A549 (cell line): Measurements from ENCODE around the gene RPS6KA1. TPM values are rescaled to one million over a fixed set of nuclear protein-coding genes. Genes with fewer than 3 reads are reported as not detected.
"Not testable (repeated sequence)": the region's sequence is repeated elsewhere in the genome, so short reads cannot be mapped to it uniquely, and the experiment has no call there.

ENCODE experiments used
- ATAC-seq, 2 experiments: fragments of 200-7000 bp in 1 of 2; fragments of >200 bp in 1 of 2; cut with Nextera tagmentation in 1 of 2; cut with Tn5 transposase in 1 of 2; 3 replicates each; pipeline versions ENCODE4 v1.8.0 to v1.9.1; 2018 to 2020; ENCODE audit warnings: mild to moderate bottlenecking in 1 of 2, moderate library complexity in 1 of 2
- CTCF ChIA-PET: fragments of 300-600 bp; sonication (Branson Sonifier 250); formaldehyde crosslinking; extraction: SDS; loops from one replicate; lab custom pipeline; 2021; ENCODE audit warnings: antibody characterized with exemption, inconsistent platforms; lab: Yijun Ruan, JAX
- POLR2A ChIA-PET: fragments of 350-600 bp; formaldehyde crosslinking; extraction: SDS; loops from one replicate; lab custom pipeline; 2021; ENCODE audit warnings: antibody characterized with exemption, inconsistent platforms; lab: Yijun Ruan, JAX
- DNase-seq, 2 experiments: peaks; one replicate each; pipeline versions ENCODE4 v3.0.0 to v3.0.0-alpha.2; 2011 to 2016; ENCODE audit warnings: low read depth in 1 of 2, low spot score in 1 of 2
- FAIRE-seq: peaks from 2 replicates; lab custom pipeline; 2011; peaks lifted over from hg19 to GRCh38; lab: Jason Lieb, UNC
- H3K27ac ChIP-seq, 2 experiments: fragments of >200 bp; sonication (Bioruptor Twin); formaldehyde crosslinking; 3 replicates each; pipeline ENCODE4 v1.5.1; 2016 to 2017
- H3K4me1 ChIP-seq: fragments of >200 bp; sonication (Bioruptor Twin); formaldehyde crosslinking; 3 replicates; pipeline ENCODE4 v1.6.1; 2016
- H3K4me2 ChIP-seq: fragments of >200 bp; sonication (Bioruptor Twin); formaldehyde crosslinking; 3 replicates; pipeline ENCODE4 v1.6.1; 2016
- H3K4me3 ChIP-seq: fragments of >200 bp; sonication (Bioruptor Twin); formaldehyde crosslinking; 3 replicates; pipeline ENCODE4 v1.5.1; 2016
- H3K9me3 ChIP-seq: fragments of >200 bp; sonication (Bioruptor Twin); formaldehyde crosslinking; 3 replicates; pipeline ENCODE4 v1.6.1; 2016
- CBX2 ChIP-seq: fragments of 200-600 bp; sonication (generic); IDR thresholded peaks from 2 replicates; pipeline ENCODE4 v1.6.1; 2016; ENCODE audit warnings: low read depth, mild to moderate bottlenecking, borderline replicate concordance
- CBX8 ChIP-seq: fragments of 200-600 bp; sonication (generic); IDR thresholded peaks from 2 replicates; pipeline ENCODE4 v1.6.1; 2016
- CEBPB ChIP-seq, 2 experiments: fragments of >200 bp in 1 of 2; sonication (Bioruptor Twin) in 1 of 2; formaldehyde crosslinking in 1 of 2; IDR thresholded peaks; 2 replicates each; pipeline ENCODE4 v1.6.1; 2012 to 2016
- CHD2 ChIP-seq: fragments of 150-350 bp; IDR thresholded peaks from 2 replicates; pipeline ENCODE4 v1.6.1; 2014; ENCODE audit warnings: low read length; ENCODE audit not compliant: partially characterized antibody
- E2F6 ChIP-seq: IDR thresholded peaks from 2 replicates; pipeline ENCODE4 v1.6.1; 2012; ENCODE audit warnings: low read depth, borderline replicate concordance
- EHF ChIP-seq: fragments of 250-450 bp; sonication (Bioruptor Pico); IDR thresholded peaks from 2 replicates; pipeline ENCODE4 v1.5.0; 2020; ENCODE audit warnings: mild to moderate bottlenecking
- EHMT2 ChIP-seq: fragments of 200-600 bp; sonication (generic); IDR thresholded peaks from 2 replicates; pipeline ENCODE4 v1.6.1; 2016; ENCODE audit warnings: antibody characterized with exemption, low read depth, mild to moderate bottlenecking, moderate library complexity
- ELK1 ChIP-seq: fragments of 150-350 bp; IDR thresholded peaks from 2 replicates; pipeline ENCODE4 v1.6.1; 2014; ENCODE audit warnings: low read depth, mild to moderate bottlenecking, low read length
- EP300 ChIP-seq, 2 experiments: fragments of >200 bp; sonication (Bioruptor Twin); formaldehyde crosslinking; IDR thresholded peaks; 2 replicates in 1 of 2; 3 replicates in 1 of 2; pipeline ENCODE4 v1.6.1; 2016 to 2017
- ESRRA ChIP-seq: fragments of 150-350 bp; IDR thresholded peaks from 2 replicates; pipeline ENCODE4 v1.6.1; 2014; ENCODE audit warnings: mild to moderate bottlenecking, low read length, borderline replicate concordance
- FOXS1 ChIP-seq: fragments of 250-450 bp; sonication (Bioruptor Pico); IDR thresholded peaks from 2 replicates; pipeline ENCODE4 v1.5.0; 2020; ENCODE audit warnings: mild to moderate bottlenecking, moderate library complexity
- HOXA7 ChIP-seq: fragments of 250-450 bp; sonication (Bioruptor Pico); IDR thresholded peaks from 2 replicates; pipeline ENCODE4 v1.5.0; 2020; ENCODE audit warnings: mild to moderate bottlenecking, moderate library complexity
- HOXB5 ChIP-seq: fragments of 250-450 bp; sonication (Bioruptor Pico); IDR thresholded peaks from 2 replicates; pipeline ENCODE4 v1.5.0; 2020; ENCODE audit warnings: mild to moderate bottlenecking, moderate library complexity
- JUN ChIP-seq, 2 experiments: fragments of >200 bp; sonication (Bioruptor Twin); formaldehyde crosslinking; IDR thresholded peaks; 2 replicates in 1 of 2; 3 replicates in 1 of 2; pipeline ENCODE4 v1.6.1; 2016 to 2017
- MAFK ChIP-seq: fragments of 450-650 bp; IDR thresholded peaks from 2 replicates; pipeline ENCODE4 v1.6.1; 2014; ENCODE audit not compliant: partially characterized antibody
- NFE2L2 ChIP-seq: fragments of 150-350 bp; conservative IDR thresholded peaks from 2 replicates; pipeline ENCODE4 v1.6.1; 2014; ENCODE audit warnings: low read length
- PHF8 ChIP-seq: fragments of 200-600 bp; sonication (generic); IDR thresholded peaks from 2 replicates; pipeline ENCODE4 v1.6.1; 2016; ENCODE audit warnings: low read depth, mild to moderate bottlenecking, antibody characterized with exemption, moderate library complexity, borderline replicate concordance
- POLR2AphosphoS2 ChIP-seq: conservative IDR thresholded peaks from 2 replicates; pipeline ENCODE4 v1.6.1; 2012; ENCODE audit warnings: low read length, improper control_type of control experiment, inconsistent platforms
- RAD21 ChIP-seq, 2 experiments: fragments of >200 bp in 1 of 2; sonication (Bioruptor Twin) in 1 of 2; formaldehyde crosslinking in 1 of 2; IDR thresholded peaks in 1 of 2; conservative IDR thresholded peaks in 1 of 2; 2 replicates in 1 of 2; 3 replicates in 1 of 2; pipeline ENCODE4 v1.6.1; 2012 to 2018; ENCODE audit warnings: inconsistent platforms in 1 of 2
- REST ChIP-seq: fragments of 200-600 bp; sonication (generic); IDR thresholded peaks from 2 replicates; pipeline ENCODE4 v1.6.1; 2016; ENCODE audit warnings: antibody characterized with exemption, mild to moderate bottlenecking, moderate library complexity
- SMC3 ChIP-seq: fragments of >200 bp; sonication (Bioruptor Twin); formaldehyde crosslinking; IDR thresholded peaks from 3 replicates; pipeline ENCODE4 v1.6.1; 2018; ENCODE audit warnings: inconsistent platforms
- TP53 ChIP-seq: fragments of 250-450 bp; sonication (Bioruptor Pico); IDR thresholded peaks from 2 replicates; pipeline ENCODE4 v1.5.0; 2021; ENCODE audit warnings: mild to moderate bottlenecking, moderate library complexity
- WGBS: methylation state at CpG from one replicate; pipeline ENCODE4 v1.1.6; 2017; ENCODE audit errors: missing lambda C conversion rate; 5-methylcytosine and 5-hydroxymethylcytosine counted together
- polyA plus RNA-seq, 4 experiments: library from polyadenylated mRNA; depleted of rRNA in 3 of 4; stranded (reverse); fragments of >200 nt; fragmentation: RNase III in 1 of 4; extraction: RNeasy Plus Mini Kit Qiagen cat#74134 plus additional on column Dnase treatment in 1 of 4; gene quantifications; 2 replicates in 3 of 4; 3 replicates in 1 of 4; pipeline ENCODE4 v1.2.3, GENCODE V29; 2011 to 2017
- TF ChIP-seq, protein P1 (sequence below): fragments of >200 bp; sonication (Bioruptor Twin); formaldehyde crosslinking; IDR thresholded peaks from 3 replicates; pipeline ENCODE4 v1.6.1; 2016

RPS6KA1 gene
- polyA plus RNA-seq, 2 of the 4 experiments (the other 2 are of a cell fraction), result 9.8 to 12.4 TPM

GRCh38 chr1:26583646-26584485 is 54.3 kb downstream of the RPS6KA1 start:
- H3K4me3 ChIP-seq, result no peak overlapping the region
- FAIRE-seq (no peak), ATAC-seq (peak; percentile 47 to 58; a peak in 3 of 6 replicates), DNase-seq (peak; percentile 15 to 36)
- ChIA-PET CTCF (interaction anchor here (0.8 to 1.3 kb wide), 2 partner anchors 9 to 14 kb away, joined by 3 read pairs; no protein-coding TSS in a partner anchor), POLR2A (no interaction called here)
- TF ChIP-seq SMC3 (no peak), EP300 (IDR thresholded peaks at IDR 0.05) (no peak), RAD21 (conservative IDR thresholded peaks at IDR 0.05 in 1 of 2, IDR thresholded peaks at IDR 0.05 in 1 of 2) (peak in 1 of 2 experiments; percentile 24; a peak in 1 of 5 replicates), EHMT2 (no peak)
- TF ChIP-seq, protein P1, sequence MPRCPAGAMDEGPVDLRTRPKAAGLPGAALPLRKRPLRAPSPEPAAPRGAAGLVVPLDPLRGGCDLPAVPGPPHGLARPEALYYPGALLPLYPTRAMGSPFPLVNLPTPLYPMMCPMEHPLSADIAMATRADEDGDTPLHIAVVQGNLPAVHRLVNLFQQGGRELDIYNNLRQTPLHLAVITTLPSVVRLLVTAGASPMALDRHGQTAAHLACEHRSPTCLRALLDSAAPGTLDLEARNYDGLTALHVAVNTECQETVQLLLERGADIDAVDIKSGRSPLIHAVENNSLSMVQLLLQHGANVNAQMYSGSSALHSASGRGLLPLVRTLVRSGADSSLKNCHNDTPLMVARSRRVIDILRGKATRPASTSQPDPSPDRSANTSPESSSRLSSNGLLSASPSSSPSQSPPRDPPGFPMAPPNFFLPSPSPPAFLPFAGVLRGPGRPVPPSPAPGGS, result no peak
- peaks cover 8% of the 10 kb centered on the region for H3K9me3 ChIP-seq
- no peak overlapping the region for H3K4me2 ChIP-seq
- no peak overlapping the region for H3K27ac ChIP-seq
- 86% methylated on average over 5 of the region's 5 CpGs for WGBS
- no peaks in the 10 kb centered on the region for H3K4me1 ChIP-seq

GRCh38 chr1:26584588-26584987 is 55.0 kb downstream of the RPS6KA1 start:
- H3K4me1 ChIP-seq, H3K4me3 ChIP-seq, H3K27ac ChIP-seq, H3K4me2 ChIP-seq, FAIRE-seq, H3K9me3 ChIP-seq, DNase-seq, POLR2A ChIA-PET, ATAC-seq: not testable (repeated sequence)
- 76% methylated on average over 3 of the region's 4 CpGs for WGBS
- CTCF ChIA-PET, result interaction anchor here (0.8 to 1.3 kb wide), 2 partner anchors 10 to 14 kb away, joined by 3 read pairs; no protein-coding TSS in a partner anchor

- FAIRE-seq, result no peak
- Histone ChIP-seq H3K27ac (no peak overlapping the region), H3K4me1 (no peaks in the 10 kb centered on the region), H3K4me2 (no peak overlapping the region), H3K9me3 (peaks cover 9% of the 10 kb centered on the region), H3K4me3 (no peak overlapping the region)
- ChIA-PET CTCF (interaction anchor here (2.5 kb wide), 1 partner anchor 17 kb away, joined by 9 read pairs; no protein-coding TSS in a partner anchor), POLR2A (no interaction called here)
- ATAC-seq, result no peak
- 88% methylated on average over 6 of the region's 6 CpGs for whole genome bisulfite sequencing
- no peak for TF ChIP-seq MAFK
- TF ChIP-seq NFE2L2, result no peak
- TF ChIP-seq CEBPB (IDR thresholded peaks at IDR 0.05), result no peak
- TF ChIP-seq EP300 (IDR thresholded peaks at IDR 0.05), result no peak
- TF ChIP-seq E2F6, result no peak
- no peak for TF ChIP-seq FOXS1
- TF ChIP-seq PHF8, result no peak
- TF ChIP-seq ELK1, result no peak
- no peak for TF ChIP-seq REST
- no peak for TF ChIP-seq CBX8
- no peak for TF ChIP-seq HOXA7 (CRISPR knock-in tag)
- no peak for TF ChIP-seq ESRRA
- TF ChIP-seq CBX2, result no peak
- TF ChIP-seq HOXB5, result no peak
- no peak for TF ChIP-seq POLR2AphosphoS2
- no peak for TF ChIP-seq CHD2
- TF ChIP-seq TP53 (CRISPR knock-in tag), result no peak
- TF ChIP-seq JUN (IDR thresholded peaks at IDR 0.05), result no peak
- TF ChIP-seq EHF (CRISPR knock-in tag), result no peak
- no peak for DNase-seq
Measured at GRCh38 chr1:26585471-26585870, 55.9 kb downstream of the RPS6KA1 start.
